GM10248 (cell line): ENCODE results near the gene SPACA9.

Experiments
- CTCF ChIA-PET: fragments of 300-600 bp; sonication (Branson Sonifier 250); formaldehyde crosslinking; extraction: SDS; loops from one replicate; lab custom pipeline; 2021; ENCODE audit warnings: antibody characterized with exemption; lab: Yijun Ruan, JAX
- POLR2A ChIA-PET: fragments of 350-650 bp; sonication (Branson Sonifier 250); formaldehyde crosslinking; extraction: SDS; loops from one replicate; lab custom pipeline; 2020; ENCODE audit warnings: antibody characterized with exemption; lab: Yijun Ruan, JAX
- DNase-seq: peaks from one replicate; pipeline ENCODE4 v3.0.0; 2012; ENCODE audit errors: extremely low spot score
- CTCF ChIP-seq: IDR thresholded peaks from 2 replicates; pipeline ENCODE4 v1.5.1; 2012; ENCODE audit warnings: mild to moderate bottlenecking, low read depth; ENCODE audit errors: extremely low read depth, missing control alignments, control extremely low read depth

The SPACA9 gene

GRCh38 chr9:132937463-132937901, 58.8 kb downstream of the SPACA9 start:
- TF ChIP-seq CTCF, result no peak
- DNase-seq, result no peak
- POLR2A ChIA-PET, result no interaction called here
- CTCF ChIA-PET, result interaction anchor here (2.4 kb wide), 1 partner anchor 36 kb away, joined by 8 read pairs; no protein-coding TSS in a partner anchor

DNA sequence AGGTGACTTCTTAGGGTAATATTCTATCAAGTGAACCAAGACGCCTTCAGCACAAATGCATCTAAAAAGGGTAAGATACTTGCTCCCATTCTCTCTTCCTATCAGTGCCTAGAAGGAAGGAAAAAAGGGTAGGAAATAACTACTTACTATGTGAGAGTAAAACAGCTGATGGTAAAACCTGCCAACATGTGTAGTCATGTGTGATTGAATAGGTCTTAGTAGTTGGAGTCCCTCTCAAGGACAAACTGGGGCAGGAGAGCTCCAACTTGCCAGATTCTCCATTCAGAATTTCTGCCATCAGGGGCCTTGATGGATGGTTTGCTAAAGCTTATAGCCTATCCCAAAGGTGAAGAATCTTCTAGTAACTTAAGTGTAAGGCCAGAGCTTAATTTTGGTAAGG, 60.5 kb downstream of the SPACA9 start:
- no peak for DNase-seq
- ChIA-PET CTCF (interaction anchor here (0.7 to 2.4 kb wide), 2 partner anchors 8 to 37 kb away, joined by 3 to 8 read pairs; no protein-coding TSS in a partner anchor), POLR2A (no interaction called here)
- no peak for TF ChIP-seq CTCF
